IMR-90 (cell line): ENCODE data around the gene MSI2. TPM values are rescaled to one million over a fixed set of nuclear protein-coding genes. Genes with fewer than 3 reads are reported as not detected.

ENCODE experiments used
- ATAC-seq: fragments of 200-7000 bp; cut with Tn5 transposase; 2 replicates; pipeline ENCODE4 v1.9.1; 2020; ENCODE audit warnings: low read depth, mild to moderate bottlenecking, moderate library complexity
- BruUV-seq: library from RNA; stranded (reverse); fragments of 400-500 nt; replicated peaks from 2 replicates; lab custom pipeline; 2021; lab: Mats Ljungman, UMichigan
- CTCF ChIA-PET: fragments of 300-600 bp; formaldehyde crosslinking; extraction: SDS; loops from one replicate; lab custom pipeline; 2021; ENCODE audit warnings: antibody characterized with exemption; lab: Yijun Ruan, JAX
- POLR2A ChIA-PET: fragments of 300-600 bp; sonication (Branson Sonifier 250); formaldehyde crosslinking; loops from one replicate; lab custom pipeline; 2022; ENCODE audit warnings: antibody characterized with exemption; ENCODE audit not compliant: unreplicated experiment; lab: Charles Lee
- DNase-seq: peaks from one replicate; pipeline ENCODE4 v3.0.0; 2013
- H2AFZ ChIP-seq: replicated peaks from 2 replicates; pipeline ENCODE3; 2013; ENCODE audit warnings: low read length, mild to moderate bottlenecking; ENCODE audit not compliant: poor library complexity
- H2AK5ac ChIP-seq: 2 replicates; pipeline ENCODE4 v1.6.1; 2013; ENCODE audit warnings: low read depth, low read length, inconsistent platforms
- H2AK9ac ChIP-seq: replicated peaks from 2 replicates; pipeline ENCODE3; 2013; ENCODE audit warnings: mild to moderate bottlenecking, low read depth, low read length, moderate library complexity; ENCODE audit not compliant: poor library complexity
- H2BK120ac ChIP-seq: 2 replicates; pipeline ENCODE4 v1.6.1; 2013; ENCODE audit warnings: low read depth, low read length, inconsistent platforms
- H2BK15ac ChIP-seq: 3 replicates; pipeline ENCODE4 v1.6.1; 2013; ENCODE audit warnings: low read depth, low read length, inconsistent platforms
- H2BK20ac ChIP-seq: 2 replicates; pipeline ENCODE4 v1.6.1; 2013; ENCODE audit warnings: low read depth, mild to moderate bottlenecking, inconsistent platforms, low read length, moderate library complexity
- H2BK5ac ChIP-seq: 2 replicates; pipeline ENCODE4 v1.6.1; 2013; ENCODE audit warnings: mild to moderate bottlenecking, low read depth, low read length, inconsistent platforms; ENCODE audit not compliant: poor library complexity, severe bottlenecking
- H3K14ac ChIP-seq: replicated peaks from 2 replicates; pipeline ENCODE4 v1.6.1; 2013; ENCODE audit warnings: low read depth, low read length, inconsistent platforms
- H3K18ac ChIP-seq: 2 replicates; pipeline ENCODE4 v1.6.1; 2013; ENCODE audit warnings: low read depth, low read length, control low read depth
- H3K23ac ChIP-seq: 2 replicates; pipeline ENCODE4 v1.6.1; 2013; ENCODE audit warnings: low read depth, low read length, inconsistent platforms
- H3K27ac ChIP-seq: 2 replicates; pipeline ENCODE4 v1.5.1; 2013; ENCODE audit warnings: mild to moderate bottlenecking, control low read depth, low read length; ENCODE audit not compliant: insufficient read depth
- H3K27me3 ChIP-seq: 2 replicates; pipeline ENCODE4 v1.6.1; 2013; ENCODE audit warnings: low read length; ENCODE audit not compliant: control insufficient read depth, insufficient read depth
- H3K36me3 ChIP-seq: 2 replicates; pipeline ENCODE4 v1.6.1; 2013; ENCODE audit warnings: low read length, mixed read lengths; ENCODE audit not compliant: control insufficient read depth, insufficient read depth
- H3K4ac ChIP-seq: 2 replicates; pipeline ENCODE4 v1.6.1; 2013; ENCODE audit warnings: low read depth, low read length, inconsistent platforms
- H3K4me1 ChIP-seq: 2 replicates; pipeline ENCODE4 v1.6.1; 2013; ENCODE audit warnings: low read length, mixed read lengths; ENCODE audit not compliant: control insufficient read depth, insufficient read depth
- H3K4me2 ChIP-seq: 2 replicates; pipeline ENCODE4 v1.6.1; 2013; ENCODE audit warnings: low read depth, mild to moderate bottlenecking, control low read depth, low read length, moderate library complexity
- H3K4me3 ChIP-seq: 2 replicates; pipeline ENCODE4 v1.5.1; 2013; ENCODE audit warnings: low read depth, mild to moderate bottlenecking, control low read depth, low read length, moderate library complexity; ENCODE audit not compliant: insufficient read depth
- H3K56ac ChIP-seq: 2 replicates; pipeline ENCODE4 v1.6.1; 2013; ENCODE audit warnings: low read length, inconsistent platforms; ENCODE audit not compliant: insufficient read depth; ENCODE audit errors: extremely low read depth
- H3K79me1 ChIP-seq, 2 experiments: 2 replicates each; pipeline ENCODE4 v1.6.1; 2013; ENCODE audit warnings: low read length in 2 of 2, inconsistent platforms in 1 of 2, low read depth in 1 of 2
- H3K9ac ChIP-seq: 2 replicates; pipeline ENCODE4 v1.6.1; 2013; ENCODE audit warnings: low read depth, low read length, control low read depth
- H3K9me1 ChIP-seq: 2 replicates; pipeline ENCODE4 v1.6.1; 2013; ENCODE audit warnings: low read length, inconsistent platforms; ENCODE audit not compliant: insufficient read depth
- H3K9me3 ChIP-seq: 2 replicates; pipeline ENCODE4 v1.6.1; 2013; ENCODE audit warnings: low read length; ENCODE audit not compliant: control insufficient read depth, insufficient read depth
- H4K20me1 ChIP-seq: 2 replicates; pipeline ENCODE4 v1.6.1; 2013; ENCODE audit warnings: low read length, inconsistent platforms; ENCODE audit not compliant: insufficient read depth
- H4K5ac ChIP-seq: 2 replicates; pipeline ENCODE4 v1.6.1; 2013; ENCODE audit warnings: mild to moderate bottlenecking, low read depth, low read length, control low read depth
- H4K8ac ChIP-seq, 2 experiments: 2 replicates each; pipeline ENCODE4 v1.6.1; 2013; ENCODE audit warnings: low read depth in 2 of 2, low read length in 2 of 2, control low read depth in 1 of 2, inconsistent platforms in 1 of 2
- H4K91ac ChIP-seq: 2 replicates; pipeline ENCODE4 v1.6.1; 2013; ENCODE audit warnings: low read depth, low read length, inconsistent platforms; ENCODE audit not compliant: insufficient read depth
- BHLHE40 ChIP-seq: fragments of 150-350 bp; IDR thresholded peaks from 2 replicates; pipeline ENCODE4 v1.6.1; 2016; ENCODE audit warnings: mild to moderate bottlenecking, low read depth, low read length
- CEBPB ChIP-seq: IDR thresholded peaks from 2 replicates; pipeline ENCODE4 v1.6.1; 2012; ENCODE audit warnings: low read depth, low read length, improper control_type of control experiment
- CHD1 ChIP-seq: IDR thresholded peaks from 2 replicates; pipeline ENCODE4 v1.6.1; 2012; ENCODE audit warnings: low read depth, low read length, improper control_type of control experiment
- FOS ChIP-seq: fragments of 150-350 bp; IDR thresholded peaks from 2 replicates; pipeline ENCODE4 v1.6.1; 2016; ENCODE audit warnings: low read depth, low read length
- MAFK ChIP-seq: IDR thresholded peaks from 2 replicates; pipeline ENCODE4 v1.6.1; 2012; ENCODE audit warnings: low read depth, low read length, improper control_type of control experiment
- MAZ ChIP-seq: IDR thresholded peaks from 2 replicates; pipeline ENCODE4 v1.6.1; 2012; ENCODE audit warnings: low read depth, mild to moderate bottlenecking, low read length, improper control_type of control experiment, moderate library complexity, borderline replicate concordance
- MXI1 ChIP-seq: IDR thresholded peaks from 2 replicates; pipeline ENCODE4 v1.6.1; 2012; ENCODE audit warnings: low read depth, mild to moderate bottlenecking, low read length, moderate library complexity, borderline replicate concordance
- NFE2L2 ChIP-seq: fragments of 150-350 bp; IDR thresholded peaks from 2 replicates; pipeline ENCODE4 v1.6.1; 2016; ENCODE audit warnings: low read depth, mild to moderate bottlenecking, low read length
- POLR2A ChIP-seq: IDR thresholded peaks from 2 replicates; pipeline ENCODE4 v1.6.1; 2012; ENCODE audit warnings: mild to moderate bottlenecking, low read depth, low read length
- RAD21 ChIP-seq: IDR thresholded peaks from 2 replicates; pipeline ENCODE4 v1.6.1; 2012; ENCODE audit warnings: low read length, improper control_type of control experiment
- RCOR1 ChIP-seq: IDR thresholded peaks from 2 replicates; pipeline ENCODE4 v1.6.1; 2012; ENCODE audit warnings: mild to moderate bottlenecking, low read length, improper control_type of control experiment; ENCODE audit not compliant: insufficient replicate concordance
- RFX5 ChIP-seq: IDR thresholded peaks from 2 replicates; pipeline ENCODE4 v1.8.0; 2012; ENCODE audit warnings: low read depth, mild to moderate bottlenecking, low read length, moderate library complexity
- SMC3 ChIP-seq: fragments of 150-350 bp; IDR thresholded peaks from 2 replicates; pipeline ENCODE4 v1.6.1; 2016; ENCODE audit warnings: low read depth, mild to moderate bottlenecking, antibody characterized with exemption, low read length, moderate library complexity
- WGBS, 2 experiments: methylation state at CpG; one replicate each; pipeline versions ENCODE4 v1.1.5 to v1.1.7; 2013; ENCODE audit warnings: missing lambda C conversion rate in 2 of 2; ENCODE audit not compliant: insufficient read length in 1 of 2; ENCODE audit errors: extremely low coverage in 2 of 2; 5-methylcytosine and 5-hydroxymethylcytosine counted together
- dilution Hi-C: fragments of 300-500 bp; cut with HindIII; formaldehyde crosslinking; loops from one replicate; pipeline ENCODE4 v1.14.3; 2018; ENCODE audit warnings: low sequenced_read_pairs; ENCODE audit not compliant: unreplicated experiment
- in situ Hi-C: fragments of 300-500 bp; cut with MboI; formaldehyde crosslinking; loops from 3 replicates; pipeline ENCODE4 v1.14.3; 2019; ENCODE audit warnings: low sequenced_read_pairs, inconsistent platforms, mixed read lengths
- intact Hi-C: fragments of 100-400 bp; cut with micrococcal nuclease; formaldehyde crosslinking; loops from 2 replicates; pipeline ENCODE4 v1.10.0; 2022
- polyA plus RNA-seq, 3 experiments: library from polyadenylated mRNA; depleted of rRNA; stranded (reverse); fragments of >200 nt; gene quantifications; 2 replicates each; pipeline ENCODE4 v1.2.3, GENCODE V29; 2012; ENCODE audit warnings: low replicate concordance in 1 of 3
- total RNA-seq: library from RNA; depleted of rRNA; stranded (reverse); fragments of >200 nt; gene quantifications from 2 replicates; pipeline ENCODE4 v1.2.3, GENCODE V29; 2012
- TF ChIP-seq, protein P1 (sequence below): conservative IDR thresholded peaks from 2 replicates; pipeline ENCODE4 v1.5.1; 2012; ENCODE audit warnings: mild to moderate bottlenecking, low read depth, low read length, improper control_type of control experiment
- TF ChIP-seq, protein P2 (sequence below): fragments of 150-350 bp; IDR thresholded peaks from 2 replicates; pipeline ENCODE4 v1.6.1; 2017; ENCODE audit warnings: mild to moderate bottlenecking, antibody characterized with exemption, low read length, low read depth
- TF ChIP-seq, protein P3 (sequence below): fragments of 150-350 bp; IDR thresholded peaks from 2 replicates; pipeline ENCODE4 v1.6.1; 2016; ENCODE audit warnings: low read depth, mild to moderate bottlenecking, low read length, moderate library complexity, borderline replicate concordance

MSI2 gene
- total and polyA plus RNA-seq, 2 of the 4 experiments (the other 2 are of a cell fraction), result 13.0 to 16.0 TPM

DNA sequence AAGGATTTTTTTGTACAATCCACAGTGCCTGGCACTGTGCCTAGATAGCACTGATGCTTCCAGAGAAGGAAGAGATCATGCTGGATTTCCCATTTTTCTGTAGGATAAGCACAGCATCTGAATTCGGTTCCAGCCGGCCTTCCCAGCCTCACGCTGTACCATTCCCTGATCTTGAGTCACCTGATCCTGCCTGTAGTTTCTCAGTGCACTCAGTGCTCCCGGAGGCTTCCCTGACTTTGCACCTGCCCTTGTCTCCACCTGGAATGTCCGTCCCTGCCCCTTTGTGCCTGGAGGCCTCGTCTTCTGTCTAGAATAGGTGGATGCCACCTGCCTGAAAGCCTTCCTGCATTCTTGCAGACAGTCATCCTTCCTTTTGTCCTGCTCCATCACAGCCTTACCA lies 308.9 kb downstream of the MSI2 start:
- no peak overlapping the region for H3K14ac ChIP-seq
- H2AFZ ChIP-seq, result no peak overlapping the region
- H2BK20ac ChIP-seq, result no peak overlapping the region
- DNase-seq (no peak), ATAC-seq (no peak)
- no peak overlapping the region for H3K27ac ChIP-seq
- H3K4ac ChIP-seq, result no peak overlapping the region
- H2BK5ac ChIP-seq, result no peak overlapping the region
- H3K4me2 ChIP-seq, result no peak overlapping the region
- no peak overlapping the region for H4K8ac ChIP-seq
- H3K9me3 ChIP-seq, result no peaks in the 10 kb centered on the region
- in situ Hi-C loops (no loop called here), intact Hi-C loops (no loop called here), dilution Hi-C loops (no loop called here)
- no peak overlapping the region for H3K23ac ChIP-seq
- no peak overlapping the region for H2AK5ac ChIP-seq
- H2BK120ac ChIP-seq, result no peak overlapping the region
- ChIA-PET POLR2A (no interaction called here), CTCF (no interaction called here)
- H3K79me1 ChIP-seq, result no peaks in the 10 kb centered on the region; a peak in 2 of 4 replicates
- no peaks in the 10 kb centered on the region for H3K27me3 ChIP-seq
- no peak overlapping the region for H3K56ac ChIP-seq
- H3K36me3 ChIP-seq, result no peaks in the 10 kb centered on the region
- H2AK9ac ChIP-seq, result no peak overlapping the region
- no peak overlapping the region for H3K18ac ChIP-seq
- H3K9me1 ChIP-seq, result peaks cover 3% of the 10 kb centered on the region; the same call in 1 of the 2 replicates
- no peak overlapping the region for H3K4me3 ChIP-seq
- 87% methylated on average over 4 of the region's 6 CpGs; no CpG with 5 or more reads in 1 of the 2 experiments for WGBS, 2 experiments
- H3K9ac ChIP-seq, result no peak overlapping the region
- H4K20me1 ChIP-seq, result no peaks in the 10 kb centered on the region
- H4K91ac ChIP-seq, result no peak overlapping the region
- TF ChIP-seq SMC3, result no peak
- no peak for TF ChIP-seq MAZ
- no peak for TF ChIP-seq MXI1
- TF ChIP-seq, protein P1, sequence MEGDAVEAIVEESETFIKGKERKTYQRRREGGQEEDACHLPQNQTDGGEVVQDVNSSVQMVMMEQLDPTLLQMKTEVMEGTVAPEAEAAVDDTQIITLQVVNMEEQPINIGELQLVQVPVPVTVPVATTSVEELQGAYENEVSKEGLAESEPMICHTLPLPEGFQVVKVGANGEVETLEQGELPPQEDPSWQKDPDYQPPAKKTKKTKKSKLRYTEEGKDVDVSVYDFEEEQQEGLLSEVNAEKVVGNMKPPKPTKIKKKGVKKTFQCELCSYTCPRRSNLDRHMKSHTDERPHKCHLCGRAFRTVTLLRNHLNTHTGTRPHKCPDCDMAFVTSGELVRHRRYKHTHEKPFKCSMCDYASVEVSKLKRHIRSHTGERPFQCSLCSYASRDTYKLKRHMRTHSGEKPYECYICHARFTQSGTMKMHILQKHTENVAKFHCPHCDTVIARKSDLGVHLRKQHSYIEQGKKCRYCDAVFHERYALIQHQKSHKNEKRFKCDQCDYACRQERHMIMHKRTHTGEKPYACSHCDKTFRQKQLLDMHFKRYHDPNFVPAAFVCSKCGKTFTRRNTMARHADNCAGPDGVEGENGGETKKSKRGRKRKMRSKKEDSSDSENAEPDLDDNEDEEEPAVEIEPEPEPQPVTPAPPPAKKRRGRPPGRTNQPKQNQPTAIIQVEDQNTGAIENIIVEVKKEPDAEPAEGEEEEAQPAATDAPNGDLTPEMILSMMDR, result no peak
- no peak for TF ChIP-seq POLR2A
- TF ChIP-seq, protein P2, sequence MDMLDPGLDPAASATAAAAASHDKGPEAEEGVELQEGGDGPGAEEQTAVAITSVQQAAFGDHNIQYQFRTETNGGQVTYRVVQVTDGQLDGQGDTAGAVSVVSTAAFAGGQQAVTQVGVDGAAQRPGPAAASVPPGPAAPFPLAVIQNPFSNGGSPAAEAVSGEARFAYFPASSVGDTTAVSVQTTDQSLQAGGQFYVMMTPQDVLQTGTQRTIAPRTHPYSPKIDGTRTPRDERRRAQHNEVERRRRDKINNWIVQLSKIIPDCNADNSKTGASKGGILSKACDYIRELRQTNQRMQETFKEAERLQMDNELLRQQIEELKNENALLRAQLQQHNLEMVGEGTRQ, result no peak
- no peak for TF ChIP-seq MAFK
- no peak for TF ChIP-seq CEBPB
- no peak for TF ChIP-seq BHLHE40
- TF ChIP-seq FOS, result no peak
- no peak for TF ChIP-seq NFE2L2
- no peak for TF ChIP-seq RFX5
- no peak for TF ChIP-seq RCOR1
- TF ChIP-seq CHD1, result no peak
- TF ChIP-seq, protein P3, sequence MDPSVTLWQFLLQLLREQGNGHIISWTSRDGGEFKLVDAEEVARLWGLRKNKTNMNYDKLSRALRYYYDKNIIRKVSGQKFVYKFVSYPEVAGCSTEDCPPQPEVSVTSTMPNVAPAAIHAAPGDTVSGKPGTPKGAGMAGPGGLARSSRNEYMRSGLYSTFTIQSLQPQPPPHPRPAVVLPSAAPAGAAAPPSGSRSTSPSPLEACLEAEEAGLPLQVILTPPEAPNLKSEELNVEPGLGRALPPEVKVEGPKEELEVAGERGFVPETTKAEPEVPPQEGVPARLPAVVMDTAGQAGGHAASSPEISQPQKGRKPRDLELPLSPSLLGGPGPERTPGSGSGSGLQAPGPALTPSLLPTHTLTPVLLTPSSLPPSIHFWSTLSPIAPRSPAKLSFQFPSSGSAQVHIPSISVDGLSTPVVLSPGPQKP, result no peak
- no peak for TF ChIP-seq RAD21
- H2BK15ac ChIP-seq, result no peak overlapping the region
- 0 out of 2 replicates have a peak, but pooled peaks cover 2% of the 10 kb centered on the region for H3K4me1 ChIP-seq
- no peak overlapping the region for H4K5ac ChIP-seq
- no TSS peak for BruUV-seq
